Panc1 (cell line): ENCODE measurements around the gene BBS9. TPM values are rescaled to one million over a fixed set of nuclear protein-coding genes. Genes with fewer than 3 reads are reported as not detected.

Experiments used
- ATAC-seq: fragments of 200-7000 bp; cut with Tn5 transposase; 2 replicates; pipeline ENCODE4 v1.9.1; 2020; ENCODE audit warnings: mild to moderate bottlenecking, moderate library complexity
- BruUV-seq: library from RNA; stranded (reverse); fragments of 400-500 nt; replicated peaks from 2 replicates; lab custom pipeline; 2021; lab: Mats Ljungman, UMichigan
- CTCF ChIA-PET: fragments of 300-600 bp; sonication (Branson Sonifier 250); formaldehyde crosslinking; loops from one replicate; lab custom pipeline; 2022; ENCODE audit warnings: antibody characterized with exemption; lab: Charles Lee
- POLR2A ChIA-PET: fragments of 300-600 bp; sonication (Branson Sonifier 250); formaldehyde crosslinking; loops from one replicate; lab custom pipeline; 2022; ENCODE audit warnings: antibody characterized with exemption; lab: Charles Lee
- DNase-seq: peaks from one replicate; pipeline ENCODE4 v3.0.0-alpha.2; 2010; ENCODE audit warnings: low read depth, low spot score
- H3K27ac ChIP-seq: 2 replicates; pipeline ENCODE4 v1.5.1; 2011; ENCODE audit warnings: mild to moderate bottlenecking, low read length, inconsistent platforms
- H3K27me3 ChIP-seq: fragments of 200-500 bp; sonication (Bioruptor generic); 2 replicates; pipeline ENCODE4 v1.6.0; 2014; ENCODE audit warnings: low read length, inconsistent platforms; ENCODE audit not compliant: control insufficient read depth, insufficient read depth
- H3K36me3 ChIP-seq: fragments of 200-500 bp; sonication (Bioruptor generic); 2 replicates; pipeline ENCODE4 v1.5.1; 2014; ENCODE audit warnings: inconsistent platforms, mild to moderate bottlenecking, low read length, moderate library complexity; ENCODE audit not compliant: control insufficient read depth, insufficient read depth
- H3K4me1 ChIP-seq: 2 replicates; pipeline ENCODE4 v1.5.1; 2011; ENCODE audit warnings: inconsistent platforms, mild to moderate bottlenecking, low read length, moderate library complexity; ENCODE audit not compliant: control insufficient read depth, insufficient read depth
- H3K4me3 ChIP-seq, 2 experiments: 2 replicates each; pipeline ENCODE4 v1.5.1; 2011 to 2012; ENCODE audit warnings: low read depth in 2 of 2, low read length in 2 of 2, mild to moderate bottlenecking in 2 of 2, inconsistent platforms in 1 of 2, moderate library complexity in 1 of 2
- H3K9me3 ChIP-seq: fragments of 200-500 bp; sonication (Bioruptor generic); 2 replicates; pipeline ENCODE4 v1.5.1; 2014; ENCODE audit warnings: low read depth, mild to moderate bottlenecking, inconsistent platforms, low read length, moderate library complexity; ENCODE audit not compliant: control insufficient read depth, insufficient read depth
- POLR2AphosphoS5 ChIP-seq: IDR thresholded peaks from 2 replicates; pipeline ENCODE4 v1.6.1; 2012; ENCODE audit warnings: mild to moderate bottlenecking, low read depth, low read length, moderate library complexity
- REST ChIP-seq, 2 experiments: IDR thresholded peaks; 2 replicates each; pipeline ENCODE4 v1.6.1; 2011 to 2012; ENCODE audit warnings: low read depth in 2 of 2, control low read depth in 1 of 2, low read length in 1 of 2, mild to moderate bottlenecking in 1 of 2, moderate library complexity in 1 of 2; ENCODE audit not compliant: insufficient read depth in 1 of 2
- SIN3A ChIP-seq: IDR thresholded peaks from 2 replicates; pipeline ENCODE4 v1.6.1; 2012; ENCODE audit warnings: low read depth, mild to moderate bottlenecking, low read length, moderate library complexity, borderline replicate concordance; ENCODE audit not compliant: insufficient read depth
- TCF7L2 ChIP-seq: IDR thresholded peaks from 2 replicates; pipeline ENCODE4 v1.6.1; 2011; ENCODE audit warnings: mild to moderate bottlenecking, low read depth, low read length, inconsistent platforms
- in situ Hi-C: cut with HindIII; loops from 2 replicates; pipeline ENCODE4 v1.10.0; 2016; ENCODE audit warnings: low sequenced_read_pairs, low pct_unique_long_range_greater_than_20kb
- intact Hi-C: fragments of 100-400 bp; cut with micrococcal nuclease; formaldehyde crosslinking; loops from one replicate; pipeline ENCODE4 v1.10.0; 2022; ENCODE audit not compliant: unreplicated experiment
- total RNA-seq: library from RNA; stranded (reverse); gene quantifications from one replicate; pipeline ENCODE4 v1.2.1, GENCODE V29; 2021; ENCODE audit not compliant: unreplicated experiment
- TF ChIP-seq, protein P1 (sequence below): fragments of 450-650 bp; IDR thresholded peaks from 2 replicates; pipeline ENCODE4 v1.5.1; 2017; ENCODE audit warnings: mild to moderate bottlenecking

Gene BBS9
- total RNA-seq, 1 experiment from 2014 or later, result 6.9 TPM

- no peaks in the 10 kb centered on the region for H3K9me3 ChIP-seq
- intact Hi-C loops, result no loop called here
- H3K27ac ChIP-seq, result no peak overlapping the region
- no peaks in the 10 kb centered on the region for H3K27me3 ChIP-seq
- in situ Hi-C loops, result no loop called here
- ChIA-PET POLR2A (no interaction called here), CTCF (interaction anchor here (0.7 kb wide), 1 partner anchor 387 kb away, joined by 3 read pairs; no protein-coding TSS in a partner anchor)
- DNase-seq, result no peak
- H3K4me3 ChIP-seq, result no peak overlapping the region
- no TSS peak for BruUV-seq
- TF ChIP-seq, protein P1, sequence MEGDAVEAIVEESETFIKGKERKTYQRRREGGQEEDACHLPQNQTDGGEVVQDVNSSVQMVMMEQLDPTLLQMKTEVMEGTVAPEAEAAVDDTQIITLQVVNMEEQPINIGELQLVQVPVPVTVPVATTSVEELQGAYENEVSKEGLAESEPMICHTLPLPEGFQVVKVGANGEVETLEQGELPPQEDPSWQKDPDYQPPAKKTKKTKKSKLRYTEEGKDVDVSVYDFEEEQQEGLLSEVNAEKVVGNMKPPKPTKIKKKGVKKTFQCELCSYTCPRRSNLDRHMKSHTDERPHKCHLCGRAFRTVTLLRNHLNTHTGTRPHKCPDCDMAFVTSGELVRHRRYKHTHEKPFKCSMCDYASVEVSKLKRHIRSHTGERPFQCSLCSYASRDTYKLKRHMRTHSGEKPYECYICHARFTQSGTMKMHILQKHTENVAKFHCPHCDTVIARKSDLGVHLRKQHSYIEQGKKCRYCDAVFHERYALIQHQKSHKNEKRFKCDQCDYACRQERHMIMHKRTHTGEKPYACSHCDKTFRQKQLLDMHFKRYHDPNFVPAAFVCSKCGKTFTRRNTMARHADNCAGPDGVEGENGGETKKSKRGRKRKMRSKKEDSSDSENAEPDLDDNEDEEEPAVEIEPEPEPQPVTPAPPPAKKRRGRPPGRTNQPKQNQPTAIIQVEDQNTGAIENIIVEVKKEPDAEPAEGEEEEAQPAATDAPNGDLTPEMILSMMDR, result no peak
- no peak for TF ChIP-seq SIN3A
- no peak for TF ChIP-seq REST (IDR thresholded peaks at IDR 0.05; ENCODE audit: insufficient read depth in 1 of 2, low read depth in 2 of 2, low read length in 1 of 2)
- H3K36me3 ChIP-seq, result no peaks in the 10 kb centered on the region
- ATAC-seq, result no peak
- H3K4me1 ChIP-seq, result no peaks in the 10 kb centered on the region
Measured at GRCh38 chr7:33537104-33537477, 407.7 kb downstream of the BBS9 start.

GRCh38 chr7:33539198-33539597 lies 409.8 kb downstream of the BBS9 start:
- ATAC-seq, result no peak
- no TSS peak for BruUV-seq
- H3K4me1 ChIP-seq, result no peaks in the 10 kb centered on the region
- no peak for DNase-seq
- H3K27ac ChIP-seq, result no peak overlapping the region
- in situ Hi-C loops (no loop called here), intact Hi-C loops (no loop called here)
- no peaks in the 10 kb centered on the region for H3K9me3 ChIP-seq
- ChIA-PET CTCF (interaction anchor here (0.7 kb wide), 1 partner anchor 10 kb away, joined by 4 read pairs; no protein-coding TSS in a partner anchor), POLR2A (no interaction called here)
- TF ChIP-seq, protein P1, result no peak
- TF ChIP-seq SIN3A (no peak), TCF7L2 (no peak), REST (IDR thresholded peaks at IDR 0.05; ENCODE audit: insufficient read depth in 1 of 2, low read depth in 2 of 2, low read length in 1 of 2) (no peak), POLR2AphosphoS5 (no peak)
- H3K36me3 ChIP-seq, result no peaks in the 10 kb centered on the region
- no peak overlapping the region for H3K4me3 ChIP-seq
- H3K27me3 ChIP-seq, result no peaks in the 10 kb centered on the region
